GM12874 (cell line): ENCODE data around the gene C2orf76.

Source experiments
- CTCF ChIP-seq: IDR thresholded peaks from 2 replicates; pipeline ENCODE4 v1.5.1; 2011; ENCODE audit warnings: low read depth, mild to moderate bottlenecking, control low read depth, low read length, moderate library complexity; ENCODE audit not compliant: insufficient read depth

The C2orf76 gene

GRCh38 chr2:119257198-119257597, 109.4 kb downstream of the C2orf76 start:
- no peak for TF ChIP-seq CTCF

- TF ChIP-seq CTCF = no peak
These were observed 110.1 kb downstream of the C2orf76 start for GRCh38 chr2:119256582-119256921.

- TF ChIP-seq CTCF = no peak
These were observed 110.7 kb downstream of the C2orf76 start for GRCh38 chr2:119255760-119256581.

GRCh38 chr2:119254601-119255080, 112.0 kb downstream of the C2orf76 start:
- no peak for TF ChIP-seq CTCF

GRCh38 chr2:119253760-119254600, 112.7 kb downstream of the C2orf76 start:
- no peak for TF ChIP-seq CTCF

GRCh38 chr2:119253114-119253702, 113.4 kb downstream of the C2orf76 start:
- no peak for TF ChIP-seq CTCF
